C4-2B (cell line): ENCODE measurements around the gene SLC39A11.

Experiments used
- H3K27ac ChIP-seq: fragments of 450-650 bp; 2 replicates; pipeline ENCODE4 v1.5.1; 2017
- ZFX ChIP-seq: fragments of 450-650 bp; IDR thresholded peaks from 2 replicates; pipeline ENCODE4 v1.6.1; 2017
- TF ChIP-seq, protein P1 (sequence below): fragments of 450-650 bp; conservative IDR thresholded peaks from 2 replicates; pipeline ENCODE4 v1.5.1; 2017; ENCODE audit warnings: mild to moderate bottlenecking

SLC39A11 gene

GRCh38 chr17:72822358-72823023 lies 270.0 kb downstream of the SLC39A11 start:
- TF ChIP-seq, protein P1, sequence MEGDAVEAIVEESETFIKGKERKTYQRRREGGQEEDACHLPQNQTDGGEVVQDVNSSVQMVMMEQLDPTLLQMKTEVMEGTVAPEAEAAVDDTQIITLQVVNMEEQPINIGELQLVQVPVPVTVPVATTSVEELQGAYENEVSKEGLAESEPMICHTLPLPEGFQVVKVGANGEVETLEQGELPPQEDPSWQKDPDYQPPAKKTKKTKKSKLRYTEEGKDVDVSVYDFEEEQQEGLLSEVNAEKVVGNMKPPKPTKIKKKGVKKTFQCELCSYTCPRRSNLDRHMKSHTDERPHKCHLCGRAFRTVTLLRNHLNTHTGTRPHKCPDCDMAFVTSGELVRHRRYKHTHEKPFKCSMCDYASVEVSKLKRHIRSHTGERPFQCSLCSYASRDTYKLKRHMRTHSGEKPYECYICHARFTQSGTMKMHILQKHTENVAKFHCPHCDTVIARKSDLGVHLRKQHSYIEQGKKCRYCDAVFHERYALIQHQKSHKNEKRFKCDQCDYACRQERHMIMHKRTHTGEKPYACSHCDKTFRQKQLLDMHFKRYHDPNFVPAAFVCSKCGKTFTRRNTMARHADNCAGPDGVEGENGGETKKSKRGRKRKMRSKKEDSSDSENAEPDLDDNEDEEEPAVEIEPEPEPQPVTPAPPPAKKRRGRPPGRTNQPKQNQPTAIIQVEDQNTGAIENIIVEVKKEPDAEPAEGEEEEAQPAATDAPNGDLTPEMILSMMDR, result no peak
- no peak for TF ChIP-seq ZFX
- H3K27ac ChIP-seq, result no peak overlapping the region

GRCh38 chr17:72816406-72816805 lies 276.1 kb downstream of the SLC39A11 start:
- no peak overlapping the region for H3K27ac ChIP-seq
- TF ChIP-seq, protein P1, result no peak
- TF ChIP-seq ZFX, result no peak

DNA sequence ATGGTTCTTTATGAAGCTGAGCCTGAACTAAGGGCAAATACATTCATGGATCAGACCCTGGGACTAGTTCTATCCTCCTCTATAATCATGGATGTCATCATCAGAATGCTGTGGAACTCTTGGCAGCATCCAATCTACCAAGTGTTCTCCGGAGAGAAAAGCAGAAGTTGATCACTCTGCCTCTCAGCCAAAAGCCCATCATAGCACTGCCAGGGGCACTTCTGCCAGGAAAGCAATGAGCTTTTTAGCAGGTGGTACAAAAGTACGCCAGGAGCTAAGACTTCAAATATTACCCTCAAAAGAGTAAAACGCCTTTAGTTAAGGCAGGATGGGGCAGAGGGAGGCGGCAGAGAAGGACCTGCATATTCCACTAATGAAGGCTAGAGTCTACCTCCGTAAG lies 279.0 kb downstream of the SLC39A11 start:
- TF ChIP-seq, protein P1, result no peak
- TF ChIP-seq ZFX, result no peak
- no peak overlapping the region for H3K27ac ChIP-seq

GRCh38 chr17:72812823-72813222 lies 279.7 kb downstream of the SLC39A11 start:
- TF ChIP-seq ZFX, result no peak
- TF ChIP-seq, protein P1, result no peak
- H3K27ac ChIP-seq, result no peak overlapping the region

GRCh38 chr17:72811976-72812687 lies 280.4 kb downstream of the SLC39A11 start:
- no peak overlapping the region for H3K27ac ChIP-seq
- no peak for TF ChIP-seq ZFX
- TF ChIP-seq, protein P1, result no peak

GRCh38 chr17:72810991-72811508 lies 281.4 kb downstream of the SLC39A11 start:
- no peak for TF ChIP-seq ZFX
- TF ChIP-seq, protein P1, result no peak
- H3K27ac ChIP-seq, result no peak overlapping the region

DNA sequence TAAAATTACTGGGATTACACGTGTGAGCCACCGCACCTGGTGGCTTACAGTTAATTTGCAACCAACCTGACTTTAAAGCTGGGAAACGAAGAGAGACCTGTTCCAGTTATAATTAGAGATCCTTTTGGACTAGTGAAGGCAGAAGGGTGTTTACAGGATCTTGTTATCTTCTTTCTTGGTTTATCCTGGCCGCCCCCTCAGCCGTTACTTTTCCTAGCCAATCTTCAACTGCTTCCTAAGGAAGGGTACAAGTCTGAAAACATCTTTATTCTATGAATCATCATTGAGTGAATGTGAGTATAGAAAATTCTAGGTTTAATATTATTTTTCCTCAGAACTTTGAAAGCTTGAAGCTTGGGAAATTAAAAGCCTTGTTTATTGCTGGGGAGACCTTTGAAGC lies 286.5 kb downstream of the SLC39A11 start:
- no peak overlapping the region for H3K27ac ChIP-seq
- TF ChIP-seq, protein P1, result no peak
